GM18519 (cell line): ENCODE data around the gene GCN1.
"Not testable (repeated sequence)": the region's sequence is repeated elsewhere in the genome, so short reads cannot be mapped to it uniquely, and the experiment has no call there.

Experiments
- ATAC-seq: cut with Tn5 transposase; IDR thresholded peaks from one replicate; pipeline ENCODE4 v1.9.1; 2021; ENCODE audit warnings: mild to moderate bottlenecking, moderate library complexity; ENCODE audit not compliant: unreplicated experiment, low FRiP score

GCN1 gene

DNA sequence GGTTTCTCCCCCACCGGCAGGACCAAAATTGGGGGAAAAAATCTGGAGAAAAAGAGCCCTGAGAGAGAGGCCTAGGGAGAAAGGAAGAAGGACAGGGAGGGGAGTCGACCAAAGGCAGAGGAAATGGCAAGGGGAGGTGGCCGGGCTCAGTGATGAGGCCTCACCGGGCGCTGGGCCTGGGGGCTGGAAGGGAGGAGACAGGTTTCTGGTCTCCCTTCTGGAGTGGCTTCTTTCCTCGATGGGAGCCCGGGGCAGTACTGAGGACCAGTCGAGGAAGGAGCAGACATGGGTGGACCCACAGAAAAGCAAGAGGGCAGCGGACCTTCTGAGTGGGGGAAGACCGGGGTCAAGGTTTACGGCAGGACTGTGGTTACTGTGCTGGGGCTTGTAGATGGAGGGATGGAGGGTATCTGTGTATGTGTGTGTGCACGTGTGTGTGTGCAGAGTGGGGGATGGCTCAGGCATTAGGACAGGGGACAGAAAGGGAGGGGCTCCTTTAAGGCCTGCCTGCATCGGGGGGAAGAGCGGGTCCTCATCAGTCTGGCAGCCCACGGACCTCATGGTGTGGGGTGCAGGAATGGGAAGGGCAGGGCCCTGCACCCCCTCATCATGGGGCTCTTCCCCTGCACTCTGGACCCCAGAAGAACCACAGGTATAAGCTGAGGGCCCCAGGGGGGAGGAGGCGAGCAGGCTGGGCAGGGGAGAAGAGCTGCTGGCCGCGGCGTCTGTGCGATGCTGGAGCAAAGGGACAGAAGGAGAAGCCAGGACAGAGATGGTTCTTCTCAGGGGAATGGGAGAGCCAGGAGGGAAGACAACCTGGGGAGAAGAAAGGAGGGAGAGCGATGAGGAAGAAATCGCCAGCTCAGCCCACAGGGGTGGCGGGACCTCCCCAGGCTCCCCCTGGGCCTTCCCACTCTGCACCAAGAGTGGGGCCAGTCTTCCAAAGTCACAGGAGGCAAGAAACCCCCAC lies 21.5 kb upstream of the GCN1 start:
- ATAC-seq, result no peak

DNA sequence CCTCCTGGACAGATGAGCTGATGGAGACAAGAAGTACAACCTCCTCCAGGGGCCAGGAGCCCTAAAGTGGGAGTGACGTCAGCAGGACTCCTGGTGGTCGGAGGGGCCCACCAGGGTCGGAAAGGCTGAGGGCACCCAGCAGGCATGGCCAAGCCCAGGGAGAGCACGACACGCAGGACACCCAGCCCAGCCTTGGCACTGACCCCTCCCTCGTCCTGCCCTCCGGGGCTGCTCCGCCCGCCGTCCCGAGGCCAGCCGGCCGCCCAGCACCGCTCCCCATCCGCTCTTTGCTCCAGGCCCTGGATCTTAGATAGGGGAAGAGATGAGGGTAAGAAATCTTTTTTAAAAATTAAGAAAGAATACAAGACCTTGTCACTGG lies 20.8 kb upstream of the GCN1 start:
- no peak for ATAC-seq

DNA sequence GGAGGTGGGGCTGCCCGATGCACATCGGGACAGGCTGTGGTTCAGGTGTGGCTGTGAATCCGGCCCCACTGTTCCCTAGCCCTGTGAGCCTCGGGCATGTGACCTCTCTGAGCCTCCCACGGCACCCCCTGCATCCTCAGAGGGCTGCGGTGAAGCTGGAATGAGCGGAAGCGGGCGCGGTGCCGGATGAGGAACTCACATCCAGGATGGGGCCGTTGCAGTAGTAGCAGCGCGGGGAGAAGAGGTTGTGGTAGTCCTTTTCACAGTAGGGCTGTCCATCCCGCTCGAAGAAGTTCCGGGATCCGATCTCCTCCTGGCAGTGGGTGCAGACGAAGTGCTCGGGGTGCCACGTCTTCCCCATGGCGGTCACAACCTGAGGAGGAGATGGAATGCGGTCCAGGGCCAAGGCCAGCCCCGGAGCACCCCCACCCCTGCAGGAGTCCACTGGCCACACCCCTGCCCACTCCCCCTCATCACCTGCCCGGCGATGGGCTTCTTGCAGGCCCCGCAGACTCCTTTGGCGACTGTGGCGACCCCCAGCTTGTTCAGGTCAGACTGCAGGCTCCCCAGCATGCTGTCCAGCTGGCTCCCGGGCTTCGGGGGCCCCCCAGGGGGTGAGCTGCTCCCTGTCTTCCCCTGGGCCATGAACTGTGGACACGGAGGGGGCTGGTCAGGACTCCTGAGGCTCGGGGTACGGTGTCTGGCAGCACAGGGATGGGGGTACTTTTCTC lies 20.3 kb upstream of the GCN1 start:
- no peak for ATAC-seq

DNA sequence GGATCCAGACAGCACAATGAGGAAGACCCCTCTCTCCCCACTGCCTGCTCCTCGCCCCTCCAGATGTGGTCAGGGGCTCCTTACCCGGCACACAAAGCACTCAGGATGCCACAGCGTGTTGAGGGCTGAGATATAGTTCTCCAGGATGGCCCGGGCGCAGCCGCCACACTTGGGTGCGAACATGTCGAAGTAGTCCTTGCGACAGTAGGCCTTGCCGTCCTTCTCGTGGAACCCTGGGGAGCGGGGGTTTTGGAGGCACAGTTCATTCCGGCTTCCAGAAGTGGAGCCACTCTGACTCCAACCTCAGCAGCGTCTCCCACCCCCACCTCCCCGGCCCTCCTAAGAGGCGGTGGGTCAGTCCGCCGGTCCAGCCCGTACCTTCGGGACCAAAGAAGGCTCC lies 19.2 kb upstream of the GCN1 start:
- no peak for ATAC-seq

DNA sequence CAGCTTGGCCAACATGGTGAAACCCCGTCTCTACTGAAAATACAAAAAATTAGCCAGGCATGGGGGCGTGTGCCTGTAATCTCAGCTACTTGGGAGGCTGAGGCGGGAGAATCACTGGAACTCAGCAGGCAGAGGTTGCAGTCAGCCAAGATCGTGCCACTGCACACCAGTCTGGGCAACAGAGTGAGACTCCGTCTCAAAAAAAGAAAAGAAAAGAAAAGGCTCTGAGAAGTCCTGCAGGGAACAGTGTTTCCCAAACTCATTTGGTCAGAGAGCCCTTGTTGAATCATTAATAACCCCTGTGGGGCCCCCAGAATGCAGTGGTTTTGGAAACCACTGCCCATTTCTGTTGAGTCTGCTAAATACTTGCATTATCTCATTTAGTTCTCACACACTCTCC lies 18.7 kb upstream of the GCN1 start:
- not testable (repeated sequence) for ATAC-seq

DNA sequence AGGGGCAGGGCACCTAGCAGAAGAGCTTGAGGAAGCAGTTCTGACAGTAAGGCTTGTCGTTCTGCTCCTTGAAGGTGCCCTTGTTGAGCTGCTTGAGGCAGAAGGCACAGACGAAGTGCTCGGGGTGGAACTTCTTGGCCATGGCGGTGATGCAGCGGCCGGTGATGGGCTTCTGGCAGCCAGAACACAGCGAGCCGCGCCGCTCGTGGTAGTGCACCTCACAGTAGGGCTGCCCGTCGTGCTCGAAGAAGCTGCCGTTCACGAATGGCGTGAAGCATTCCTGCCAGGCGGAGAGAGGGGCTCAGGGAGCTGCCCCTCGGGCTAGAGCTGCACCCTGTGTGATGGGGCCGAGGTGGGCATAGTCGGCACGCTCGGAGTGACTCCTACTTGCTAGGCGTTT lies 17.8 kb upstream of the GCN1 start:
- ATAC-seq, result no peak

DNA sequence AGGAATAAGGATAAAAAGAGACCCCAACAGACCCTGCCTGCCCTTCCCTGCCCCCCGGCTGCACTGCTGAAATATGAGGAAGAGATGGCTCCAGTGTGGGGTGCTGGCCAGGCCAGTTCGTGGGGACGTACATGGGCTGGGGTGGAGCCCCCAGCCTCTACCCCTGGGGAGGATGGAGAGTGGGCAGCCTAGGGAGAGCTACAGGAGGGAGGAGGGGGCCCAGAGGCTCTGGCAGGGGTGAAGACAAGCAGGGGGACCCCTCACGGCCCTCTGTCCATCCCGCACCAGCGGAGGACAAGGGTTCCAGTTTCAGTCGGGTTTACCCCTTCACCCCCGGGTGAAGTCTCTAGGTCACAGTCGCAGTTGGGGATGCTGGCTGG lies 17.4 kb upstream of the GCN1 start:
- ATAC-seq, result no peak

DNA sequence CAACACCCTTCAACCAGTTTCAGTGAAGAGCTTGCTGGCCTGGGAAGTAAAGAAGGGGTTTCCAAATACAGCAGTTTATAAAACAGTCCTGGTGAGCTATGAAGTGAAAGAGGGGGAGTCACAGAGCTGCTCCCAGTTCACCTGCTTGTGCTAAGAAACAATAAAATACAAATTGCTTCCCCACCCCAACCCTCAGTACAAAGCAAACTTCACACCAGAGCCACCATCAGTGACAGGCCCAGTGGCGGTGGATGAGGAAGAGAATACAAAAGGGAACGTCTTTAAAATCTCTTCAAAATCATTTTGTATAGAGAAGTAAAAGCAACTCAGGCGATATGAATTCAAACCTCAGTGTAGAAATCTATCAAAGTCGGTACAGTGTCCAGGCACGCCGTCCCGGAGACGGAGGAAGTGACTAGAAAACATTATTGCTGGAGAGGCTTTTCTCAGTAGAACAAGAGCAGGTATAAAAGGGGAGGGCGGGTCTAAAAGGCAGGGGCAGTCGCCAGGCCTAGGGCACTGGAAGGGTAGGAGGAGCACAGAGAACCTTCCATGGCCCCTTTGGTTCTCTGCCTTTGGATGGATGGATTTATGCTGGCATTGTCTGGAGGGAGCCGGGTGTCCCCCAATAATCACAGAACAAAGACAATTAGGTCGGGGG lies 16.9 kb upstream of the GCN1 start:
- no peak for ATAC-seq

DNA sequence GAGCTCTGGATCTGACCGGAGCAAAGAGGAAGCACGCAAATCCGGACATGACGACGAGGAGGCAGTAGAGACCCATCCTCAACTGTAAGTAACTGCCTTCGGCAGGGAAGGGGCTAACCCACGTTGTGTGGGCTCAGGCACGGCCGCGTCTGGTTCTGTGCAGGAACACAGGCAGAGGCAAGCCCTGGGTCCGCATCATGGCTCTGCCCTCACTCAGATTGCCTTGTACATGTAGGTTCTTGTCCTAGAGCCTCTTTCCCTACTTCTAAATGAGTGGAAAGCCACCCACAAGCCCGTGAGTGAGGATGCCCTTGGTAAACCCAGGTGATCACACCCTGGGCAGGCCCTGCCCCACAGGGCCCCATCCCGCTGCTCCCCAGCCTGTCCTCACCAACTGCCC lies 15.3 kb upstream of the GCN1 start:
- ATAC-seq, result no peak

DNA sequence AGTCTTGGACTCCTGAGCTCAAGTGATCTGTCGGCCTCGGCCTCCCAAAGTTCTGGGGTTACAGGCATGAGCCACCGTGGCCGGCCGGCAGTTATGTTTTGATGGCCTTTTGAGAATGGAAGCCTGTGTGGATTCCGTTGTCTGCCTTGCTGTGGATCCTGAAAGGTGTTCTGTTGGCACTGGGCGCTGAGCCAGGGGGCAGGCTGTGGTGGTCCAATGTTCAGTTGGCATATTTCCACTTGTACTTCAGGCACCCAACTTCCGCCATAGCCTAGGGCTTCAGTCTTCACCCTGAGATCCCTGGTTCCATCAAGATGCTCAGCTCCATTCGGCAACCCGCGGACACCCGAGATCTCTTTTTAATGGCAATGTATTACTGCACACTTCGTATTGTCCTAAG lies 12.7 kb upstream of the GCN1 start:
- no peak for ATAC-seq

DNA sequence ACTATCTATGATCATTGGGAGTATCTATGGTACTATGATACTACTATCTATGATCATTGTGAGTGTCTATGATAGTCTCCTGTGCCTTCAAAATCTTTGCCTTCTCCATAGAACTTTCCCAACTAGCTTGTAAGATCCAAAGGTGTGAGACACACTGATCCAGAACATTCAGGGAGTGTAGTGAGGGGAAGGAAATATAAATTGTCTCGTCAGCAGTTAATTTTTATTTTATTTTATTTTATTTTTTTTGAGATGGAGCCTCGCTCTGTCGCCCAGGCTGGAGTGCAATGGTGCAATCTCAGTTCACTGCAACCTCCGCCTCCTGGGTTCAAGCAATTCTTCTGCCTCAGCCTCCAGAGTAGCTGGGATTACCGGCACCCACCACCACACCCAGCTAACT lies 12.3 kb upstream of the GCN1 start:
- ATAC-seq, result not testable (repeated sequence)

DNA sequence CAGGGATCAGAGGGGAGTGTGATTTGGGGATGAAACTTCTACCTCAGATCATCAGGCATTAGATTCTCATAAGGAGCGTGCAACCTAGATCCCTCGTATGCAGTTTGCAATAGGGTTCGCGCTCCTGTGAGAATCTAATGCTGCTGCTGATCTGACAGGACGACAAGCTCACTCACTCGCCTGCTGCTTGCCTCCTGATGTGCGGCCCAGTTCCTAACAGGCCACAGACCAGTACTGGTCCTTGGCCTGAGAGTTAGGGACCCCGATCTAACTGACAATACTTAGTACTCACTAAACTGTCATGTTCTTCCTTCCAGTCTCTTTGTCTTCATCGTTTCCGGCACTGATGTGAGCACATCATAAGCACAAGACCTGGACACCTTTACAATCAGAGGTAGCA lies 11.7 kb upstream of the GCN1 start:
- no peak for ATAC-seq

DNA sequence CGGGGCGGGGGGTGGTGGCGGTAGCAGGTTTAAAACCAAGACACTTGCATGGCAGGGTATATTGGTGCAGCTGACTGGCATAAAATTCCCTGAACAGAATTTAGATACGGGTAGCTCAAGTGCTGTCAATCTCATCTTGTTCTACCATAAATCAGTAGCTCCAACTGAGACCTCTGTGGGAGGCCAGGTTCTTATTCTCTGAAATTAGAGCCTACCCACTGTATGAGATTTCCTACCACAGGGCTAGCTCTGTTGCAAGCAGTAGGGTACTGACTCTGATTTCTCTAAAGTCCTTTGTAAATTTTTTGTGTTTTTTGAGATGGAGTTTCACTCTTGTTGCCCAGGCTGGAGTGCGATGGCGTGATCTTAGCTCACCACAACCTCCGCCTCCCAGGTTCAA lies 9.7 kb upstream of the GCN1 start:
- no peak for ATAC-seq

DNA sequence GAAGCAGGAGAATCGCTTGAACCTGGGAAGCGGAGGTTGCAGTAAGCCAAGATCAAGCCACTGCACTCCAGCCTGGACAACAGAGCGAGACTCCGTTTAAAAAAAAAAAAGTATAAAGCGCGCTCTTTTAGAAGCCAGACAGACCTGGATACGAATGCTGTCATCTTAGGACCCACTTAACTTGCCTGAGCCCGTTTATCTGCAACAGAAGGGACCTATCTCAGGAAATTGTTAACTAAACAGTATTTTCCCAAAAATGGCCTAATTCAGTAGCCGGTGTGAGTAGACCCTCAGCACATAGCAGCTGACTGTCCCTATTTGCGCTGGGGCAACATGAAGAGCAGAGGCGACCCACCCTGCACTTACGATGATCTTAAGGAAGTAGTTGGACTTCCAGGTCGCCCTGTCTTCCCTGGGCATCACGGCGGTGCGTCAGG lies 5.9 kb upstream of the GCN1 start:
- no peak for ATAC-seq

DNA sequence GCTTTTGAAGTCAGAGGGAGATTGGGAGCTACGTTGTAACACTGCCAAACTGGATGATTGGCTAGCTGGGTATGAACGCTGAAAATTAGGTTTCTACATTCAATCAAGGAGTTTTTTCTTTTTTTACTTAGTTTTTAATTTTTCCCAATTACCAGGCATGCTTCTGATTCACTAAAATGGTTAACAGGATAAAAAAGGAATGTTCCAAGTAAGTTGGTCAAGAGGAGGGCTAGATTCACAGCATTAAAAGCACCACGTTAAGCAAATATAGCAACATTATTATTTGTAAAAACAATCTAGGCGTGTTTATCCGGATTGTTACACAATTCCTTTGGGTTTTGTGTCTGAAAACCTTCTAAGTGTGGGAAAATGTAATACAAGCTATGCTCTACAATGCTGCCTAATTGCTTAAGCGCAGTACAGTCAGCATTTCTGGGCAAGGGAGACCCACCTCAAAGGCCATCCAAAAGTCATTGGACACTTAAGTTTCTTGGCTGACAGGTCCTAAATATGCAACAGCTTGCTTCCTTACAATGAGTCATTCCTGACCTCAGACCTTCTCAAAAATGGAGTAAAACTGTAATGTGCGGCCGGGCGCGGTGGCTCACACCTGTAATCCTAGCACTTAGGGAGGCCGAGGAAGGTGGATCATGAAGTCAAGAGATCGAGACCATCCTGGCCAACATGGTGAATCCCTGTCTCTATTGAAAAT lies 5.2 kb upstream of the GCN1 start:
- no peak for ATAC-seq

DNA sequence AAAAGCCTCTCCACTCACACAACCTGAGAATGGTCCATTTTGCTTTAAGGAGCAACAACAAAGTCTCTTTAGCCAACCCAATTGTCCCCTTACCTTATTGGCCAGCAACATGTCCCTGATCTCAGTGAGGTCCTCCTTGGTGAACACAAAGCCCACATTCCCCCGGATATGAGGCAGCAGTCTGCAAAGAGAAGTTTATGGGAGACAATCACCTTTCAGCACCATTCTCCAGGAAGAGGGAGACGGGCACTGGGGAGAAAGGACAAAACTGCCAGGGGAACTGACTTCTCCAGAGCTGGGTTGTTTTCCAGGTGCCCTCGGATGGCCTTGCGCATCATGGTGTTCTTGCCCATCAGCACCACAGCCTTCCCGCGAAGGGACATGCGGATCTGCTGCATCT lies 4.5 kb upstream of the GCN1 start:
- no peak for ATAC-seq

DNA sequence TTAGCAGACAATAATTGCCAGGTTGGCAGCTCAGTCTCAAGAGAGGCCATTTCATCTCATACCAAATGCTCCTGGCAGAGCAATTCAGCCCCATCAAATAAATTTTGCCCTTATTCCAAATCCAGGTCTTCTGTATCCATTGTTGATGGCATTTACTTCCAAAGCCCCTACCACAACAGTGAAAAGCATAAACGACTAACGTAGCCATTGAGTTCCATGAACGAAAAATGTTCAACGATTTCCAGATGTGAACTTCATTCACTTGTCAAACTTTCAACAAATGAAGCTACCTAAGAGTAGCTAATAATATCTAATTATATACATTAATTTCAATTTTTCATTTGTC lies 3.0 kb upstream of the GCN1 start:
- no peak for ATAC-seq

DNA sequence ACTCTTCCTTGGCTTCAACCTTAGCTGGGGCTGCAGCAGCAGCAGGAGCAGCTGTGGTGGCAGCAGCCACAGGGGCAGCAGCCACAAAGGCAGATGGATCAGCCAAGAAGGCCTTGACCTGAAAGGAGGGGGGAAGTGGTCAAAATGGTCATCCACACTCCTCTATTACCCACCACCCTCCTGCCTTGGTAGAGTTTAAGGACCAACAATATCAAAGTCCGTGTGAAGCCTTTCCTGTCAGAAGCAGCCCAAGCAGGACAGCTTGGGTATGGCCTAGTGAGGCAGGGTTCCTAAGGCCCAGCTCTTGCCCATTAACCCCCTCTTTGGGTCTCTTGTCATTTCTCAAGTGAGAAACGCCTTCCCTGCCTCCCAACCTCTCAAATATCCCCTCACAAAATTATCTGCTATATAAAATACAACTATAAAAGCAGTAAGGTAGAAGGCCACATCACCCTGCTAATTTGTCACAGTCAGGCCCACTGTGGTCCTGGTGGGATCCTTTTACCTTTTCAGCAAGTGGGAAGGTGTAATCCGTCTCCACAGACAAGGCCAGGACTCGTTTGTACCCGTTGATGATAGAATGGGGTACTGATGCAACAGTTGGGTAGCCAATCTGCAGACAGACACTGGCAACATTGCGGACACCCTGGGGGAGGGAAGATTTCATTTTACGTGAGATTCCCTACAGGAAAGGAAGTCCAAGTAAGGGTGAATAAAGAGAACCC lies 2.5 kb upstream of the GCN1 start:
- ATAC-seq, result not testable (repeated sequence)

DNA sequence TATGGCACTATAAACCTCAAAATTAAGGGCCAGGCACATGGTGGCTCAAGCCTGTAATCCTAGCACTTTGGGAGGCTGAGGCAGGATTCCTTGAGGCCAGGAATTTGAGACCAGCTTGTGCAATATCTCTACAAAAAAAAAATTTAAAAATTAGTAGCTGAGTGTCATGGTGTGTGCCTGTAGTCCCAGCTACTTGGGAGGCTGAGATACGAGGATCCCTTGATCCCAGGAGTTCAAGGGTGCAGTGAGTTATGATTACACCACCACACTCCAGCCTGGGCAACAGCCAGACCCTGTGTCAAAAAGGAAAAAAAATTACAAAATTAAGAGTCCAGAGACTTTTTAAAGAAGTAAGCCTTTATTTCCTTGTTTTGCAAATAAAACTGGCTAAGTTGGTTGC lies 1.8 kb upstream of the GCN1 start:
- no peak for ATAC-seq

DNA sequence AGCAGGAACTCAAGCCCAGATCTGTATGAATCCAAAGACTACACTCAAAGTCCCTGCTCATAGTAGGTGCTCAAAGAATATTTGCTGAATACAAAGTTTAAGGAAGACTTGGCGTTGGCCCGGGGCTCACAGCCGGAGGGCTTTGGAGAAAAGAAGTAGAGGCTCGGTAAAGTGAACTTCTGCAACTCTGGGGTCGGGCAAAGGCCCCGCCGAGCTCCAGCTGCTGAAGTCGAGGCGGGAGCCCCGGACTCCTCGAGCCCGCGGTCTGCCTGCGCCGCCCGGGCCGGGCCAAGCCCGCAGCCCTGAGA lies 335 bp downstream of the GCN1 start:
- ATAC-seq, result peak; percentile 3
